GM19438 (cell line): ENCODE results near the gene PYGM.

Source experiments
- ATAC-seq: cut with Tn5 transposase; IDR thresholded peaks from one replicate; pipeline ENCODE4 v1.9.1; 2021; ENCODE audit warnings: low read depth; ENCODE audit not compliant: unreplicated experiment

PYGM gene

GRCh38 chr11:64720640-64721358 lies 39.0 kb downstream of the PYGM start:
- ATAC-seq, result no peak

- no peak for ATAC-seq
Observed at GRCh38 chr11:64720167-64720566, 39.6 kb downstream of the PYGM start.

GRCh38 chr11:64719406-64719805 lies 40.4 kb downstream of the PYGM start:
- ATAC-seq, result no peak

- no peak for ATAC-seq
Observed at GRCh38 chr11:64718780-64719124, 41.0 kb downstream of the PYGM start.

- ATAC-seq, result no peak
Observed at GRCh38 chr11:64718084-64718779, 41.5 kb downstream of the PYGM start.

GRCh38 chr11:64717268-64717578 lies 42.6 kb downstream of the PYGM start:
- no peak for ATAC-seq

DNA sequence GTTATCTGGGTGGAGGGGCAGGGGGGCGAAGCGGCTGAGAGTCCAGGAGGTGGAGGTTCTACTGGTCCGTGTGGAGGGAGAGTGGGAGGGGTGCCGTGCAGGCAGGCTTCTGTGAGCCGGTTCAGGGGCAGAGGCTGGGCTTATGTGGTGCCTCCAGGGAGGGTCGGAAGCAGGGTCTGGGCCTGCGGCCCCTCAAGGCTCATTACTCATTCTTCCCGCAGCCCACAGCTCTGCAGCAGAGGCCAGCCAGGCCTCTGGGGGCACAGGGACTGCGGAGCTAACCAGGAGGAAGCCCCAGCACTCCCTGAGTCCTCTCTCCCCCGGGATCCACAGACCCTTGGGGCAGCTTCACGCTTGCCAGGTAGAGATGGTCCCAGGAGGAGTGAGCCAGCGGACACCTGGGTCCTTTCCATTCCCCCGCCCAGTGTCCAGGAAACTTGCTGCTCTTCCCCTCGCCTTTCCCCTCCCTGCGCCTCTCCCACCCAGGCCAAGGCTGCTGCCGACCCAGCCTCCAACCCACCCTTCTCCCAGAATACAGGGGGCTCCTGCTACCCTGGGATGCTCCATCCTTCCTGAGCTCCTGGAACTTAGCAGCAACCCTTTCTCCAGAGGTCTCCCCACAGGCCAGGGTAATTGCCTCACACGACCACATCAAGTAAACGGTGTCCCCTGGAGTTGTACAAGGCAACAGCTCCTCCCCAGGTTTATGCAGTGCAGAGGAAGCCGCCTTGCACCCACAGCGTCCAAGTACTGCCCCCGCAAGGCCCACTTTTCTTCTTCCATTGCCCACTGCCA lies 43.1 kb downstream of the PYGM start:
- no peak for ATAC-seq

- no peak for ATAC-seq
Observed at GRCh38 chr11:64715756-64716472, 43.9 kb downstream of the PYGM start.

- no peak for ATAC-seq
Observed at GRCh38 chr11:64715110-64715509, 44.7 kb downstream of the PYGM start.

DNA sequence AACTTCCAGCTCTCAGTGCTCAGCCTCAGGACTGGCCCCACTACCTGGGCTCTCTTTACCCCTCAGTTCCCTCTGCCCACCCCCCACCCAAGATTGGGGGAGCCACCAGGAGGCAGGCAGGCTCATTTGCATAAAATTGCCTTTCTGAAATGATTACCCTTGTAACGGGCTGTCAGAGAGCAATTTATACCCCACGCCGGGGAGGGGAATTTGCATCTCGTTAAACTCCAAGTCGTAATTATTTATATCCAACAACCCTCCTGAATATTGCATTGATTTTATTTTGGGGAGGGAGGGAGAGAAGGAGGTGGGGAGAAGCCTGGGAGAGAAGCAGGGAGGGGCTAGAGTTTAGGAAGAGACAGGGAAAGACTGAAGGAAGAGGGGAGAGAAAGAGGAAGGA lies 45.1 kb downstream of the PYGM start:
- no peak for ATAC-seq

DNA sequence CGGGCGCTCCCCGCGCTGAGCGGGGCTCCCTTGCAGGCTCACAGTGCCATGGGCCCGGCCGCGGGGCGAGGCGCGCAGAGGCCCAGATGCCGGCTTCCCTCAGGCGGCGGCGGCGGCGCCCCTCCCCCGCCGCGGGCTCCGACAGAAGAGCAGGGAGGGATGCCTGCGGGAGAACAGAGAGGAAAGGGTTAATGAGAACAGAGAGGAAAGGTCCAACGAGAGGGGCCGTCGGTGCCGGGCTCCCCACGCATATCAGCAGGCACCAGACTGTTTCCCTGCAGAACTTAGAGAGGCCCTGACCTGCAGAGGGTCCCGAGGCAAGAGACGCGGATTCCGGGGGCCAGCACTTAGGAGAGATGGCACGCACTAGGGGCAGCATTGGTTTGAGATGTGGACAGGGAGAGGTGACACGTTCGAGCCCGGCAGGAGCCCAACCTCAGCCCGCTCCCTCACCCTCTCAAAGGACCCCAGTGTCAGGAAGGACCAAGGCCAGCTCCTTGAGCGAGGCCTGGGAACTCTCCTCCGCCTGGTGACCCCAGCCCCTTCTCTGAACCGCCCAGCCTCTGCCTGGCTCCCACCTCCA lies 45.9 kb downstream of the PYGM start:
- no peak for ATAC-seq

DNA sequence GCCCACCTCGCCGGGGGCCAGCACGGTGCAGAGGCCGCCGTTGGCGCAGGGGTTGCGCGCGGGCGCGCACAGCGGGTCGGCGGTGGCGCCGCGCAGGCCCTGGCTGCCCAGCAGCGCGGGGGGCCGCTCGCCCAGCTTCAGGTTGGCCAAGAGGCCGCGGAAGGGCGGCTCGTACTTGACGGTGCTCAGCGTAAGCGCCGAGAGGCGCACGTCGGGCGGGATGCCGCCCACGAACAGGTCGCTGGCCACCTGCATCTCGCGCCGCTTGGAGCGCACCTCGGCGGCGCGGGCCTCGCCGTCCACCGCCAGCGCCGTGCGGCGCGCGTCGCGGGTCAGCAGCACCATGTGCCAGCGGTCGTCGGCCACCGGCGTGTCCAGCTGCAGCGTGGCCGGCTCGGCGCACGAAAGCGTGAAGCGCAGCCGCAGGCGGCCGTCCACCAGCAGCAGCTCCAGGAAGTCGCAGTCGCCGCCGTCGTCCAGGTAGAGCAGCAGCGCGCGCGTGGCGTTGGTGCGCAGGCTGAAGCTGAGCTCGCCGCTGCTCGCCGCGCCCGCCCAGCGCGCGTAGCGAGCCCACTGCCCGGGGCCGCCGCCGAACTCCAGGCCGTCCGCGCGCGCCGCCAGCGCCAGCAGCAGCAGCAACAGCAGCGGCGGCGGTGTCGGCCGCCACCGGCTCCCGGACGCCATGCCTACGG lies 46.6 kb downstream of the PYGM start:
- no peak for ATAC-seq

- no peak for ATAC-seq
Observed at GRCh38 chr11:64712430-64713015, 47.3 kb downstream of the PYGM start.

DNA sequence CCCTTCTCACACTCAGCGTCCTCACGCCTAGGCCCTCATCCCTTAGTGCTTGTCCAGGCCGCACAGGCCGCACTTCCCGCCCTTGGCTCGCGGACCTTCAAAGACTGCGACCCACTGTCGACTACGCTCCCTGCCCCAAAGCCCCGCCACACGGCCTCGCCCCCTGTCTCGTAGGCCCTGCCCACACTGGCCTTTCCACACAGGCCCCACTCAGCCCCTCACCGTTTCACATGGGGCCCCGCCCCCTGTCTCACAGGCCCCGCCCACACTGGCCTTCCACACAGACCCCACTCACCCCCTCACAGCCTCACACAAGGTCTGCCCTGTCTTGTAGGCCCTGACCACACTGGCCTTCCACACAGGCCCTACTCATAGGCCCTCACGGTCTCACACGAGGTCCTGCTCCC lies 47.8 kb downstream of the PYGM start:
- ATAC-seq, result no peak

DNA sequence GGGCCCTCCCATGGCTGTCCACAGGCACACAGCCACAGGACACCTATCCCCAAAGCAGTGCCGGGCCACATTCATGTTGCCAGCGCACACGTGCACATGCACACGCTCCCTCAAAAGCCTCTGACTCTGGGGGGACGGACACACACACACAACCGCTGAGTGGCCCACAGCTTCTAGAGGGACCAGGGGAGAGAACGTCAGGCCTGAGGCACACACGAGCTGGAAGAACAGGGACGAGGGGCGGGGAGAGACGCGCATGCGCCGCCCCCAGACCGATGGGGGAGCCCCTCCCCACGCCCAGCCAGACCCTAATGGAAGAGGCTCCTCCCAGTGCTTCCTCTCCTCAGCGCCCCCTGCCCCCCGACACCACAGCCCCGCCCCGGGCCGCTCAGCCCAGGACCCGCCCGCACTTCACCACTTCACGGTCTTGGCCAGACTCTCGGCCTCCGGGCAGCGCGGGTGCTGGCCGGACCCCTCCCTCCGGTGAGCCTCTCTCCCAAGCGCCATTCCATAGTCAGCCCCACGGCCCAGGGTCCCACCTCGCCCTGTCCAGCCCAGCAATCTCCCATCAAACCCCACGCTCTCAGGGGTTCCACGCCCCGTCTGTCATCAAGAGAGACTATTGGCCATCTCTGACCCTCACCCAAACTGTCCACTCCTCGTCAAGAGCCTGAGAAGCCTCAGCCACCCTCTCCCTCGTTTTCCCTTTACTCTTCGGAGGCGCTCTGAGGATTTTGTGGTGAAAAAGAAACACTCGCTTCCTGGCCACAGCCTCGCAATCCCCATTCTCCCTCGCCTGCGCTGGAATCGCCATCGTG lies 48.4 kb downstream of the PYGM start:
- ATAC-seq, result no peak

DNA sequence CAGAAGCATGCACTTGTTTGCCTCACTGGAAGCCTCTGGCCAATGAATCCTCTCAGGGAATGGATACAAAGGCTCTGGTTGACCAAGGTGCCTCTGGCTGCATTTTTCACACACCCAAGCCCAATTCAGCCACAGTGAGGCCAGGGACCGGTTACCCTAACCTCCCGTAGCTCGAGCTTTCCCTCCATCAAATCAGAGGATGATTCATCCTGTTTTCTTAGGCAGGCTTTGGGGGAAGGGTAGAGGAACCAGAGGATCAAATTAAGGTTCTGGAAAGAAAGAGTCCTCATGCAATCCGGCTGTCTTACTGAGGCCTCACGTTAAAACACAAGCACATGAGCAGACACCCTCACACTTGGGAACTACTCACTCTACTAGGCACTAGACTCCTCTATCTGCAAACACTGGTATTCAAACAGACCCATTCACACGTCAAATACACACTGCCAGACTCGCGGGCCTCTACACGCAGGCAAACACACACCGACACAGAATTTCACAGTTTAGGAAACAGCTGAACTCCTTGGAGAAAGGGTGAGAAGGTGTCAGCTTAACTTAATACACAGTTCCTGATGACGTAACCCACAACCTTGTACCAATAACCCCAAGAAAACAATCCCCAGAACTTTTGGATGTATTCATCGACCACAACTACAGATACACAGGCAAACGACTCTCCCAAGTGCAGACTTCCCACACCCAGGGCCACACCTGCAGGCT lies 49.2 kb downstream of the PYGM start:
- no peak for ATAC-seq

- ATAC-seq, result no peak
Observed at GRCh38 chr11:64705501-64705900, 54.3 kb downstream of the PYGM start.

DNA sequence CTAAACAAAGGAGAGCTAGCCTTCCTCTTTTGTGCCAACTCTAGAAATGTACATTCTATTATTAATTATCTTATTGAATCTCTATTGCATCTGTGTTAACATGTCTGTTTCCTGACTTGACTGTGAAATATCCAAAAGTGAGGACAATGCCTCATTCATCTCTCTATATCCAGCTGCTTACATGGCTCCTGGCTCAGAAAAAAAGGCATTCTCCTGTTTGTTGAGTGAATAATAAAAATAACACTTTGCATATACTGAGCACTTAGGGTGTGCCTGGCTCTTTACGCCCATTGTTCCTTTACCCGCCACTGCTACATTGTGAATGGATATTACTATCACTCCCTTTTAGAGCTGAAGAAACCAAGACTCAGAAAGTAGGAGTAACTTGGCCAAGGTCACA lies 56.7 kb downstream of the PYGM start:
- ATAC-seq, result no peak
